Trophoblast cell (in vitro differentiated cells and primary cell): ENCODE measurements around the gene B4GALNT3.

Source experiments
- DNase-seq, 2 donors: peaks; one replicate each; pipeline ENCODE4 v3.0.0-alpha.2; 2016
- H2AFZ ChIP-seq: 2 replicates; pipeline ENCODE4 v1.6.1; 2013; ENCODE audit warnings: low read length, moderate library complexity, mild to moderate bottlenecking; ENCODE audit not compliant: insufficient read depth, poor library complexity
- H2AK5ac ChIP-seq: 2 replicates; pipeline ENCODE4 v1.6.1; 2013; ENCODE audit warnings: mild to moderate bottlenecking, low read length
- H2BK120ac ChIP-seq: 2 replicates; pipeline ENCODE4 v1.6.1; 2013; ENCODE audit warnings: low read length, mild to moderate bottlenecking, moderate library complexity; ENCODE audit not compliant: insufficient read depth, poor library complexity
- H2BK12ac ChIP-seq: 2 replicates; pipeline ENCODE4 v1.6.1; 2013; ENCODE audit warnings: mild to moderate bottlenecking, low read length, moderate library complexity
- H2BK5ac ChIP-seq: 2 replicates; pipeline ENCODE4 v1.6.1; 2013; ENCODE audit warnings: low read length, low read depth, moderate library complexity, mild to moderate bottlenecking; ENCODE audit not compliant: poor library complexity
- H3K14ac ChIP-seq: 2 replicates; pipeline ENCODE4 v1.6.1; 2013; ENCODE audit warnings: mild to moderate bottlenecking, low read length
- H3K18ac ChIP-seq: 2 replicates; pipeline ENCODE4 v1.6.1; 2013; ENCODE audit warnings: mild to moderate bottlenecking, low read length
- H3K23ac ChIP-seq: 2 replicates; pipeline ENCODE4 v1.6.1; 2013; ENCODE audit warnings: low read length
- H3K27ac ChIP-seq: 2 replicates; pipeline ENCODE4 v1.5.1; 2013; ENCODE audit warnings: low read depth, mild to moderate bottlenecking, inconsistent platforms, low read length, moderate library complexity
- H3K27me3 ChIP-seq: 2 replicates; pipeline ENCODE4 v1.6.1; 2013; ENCODE audit warnings: inconsistent platforms, mild to moderate bottlenecking, low read length, moderate library complexity; ENCODE audit not compliant: insufficient read depth
- H3K36me3 ChIP-seq, 2 experiments: 1 replicate in 1 of 2; 2 replicates in 1 of 2; pipeline ENCODE4 v1.6.1; 2013; ENCODE audit warnings: low read length in 2 of 2, mild to moderate bottlenecking in 2 of 2, moderate library complexity in 1 of 2; ENCODE audit not compliant: insufficient read depth in 2 of 2, control insufficient read depth in 1 of 2
- H3K4ac ChIP-seq: 2 replicates; pipeline ENCODE4 v1.6.1; 2013; ENCODE audit warnings: low read depth, mild to moderate bottlenecking, low read length, moderate library complexity
- H3K4me1 ChIP-seq, 2 experiments: 1 replicate in 1 of 2; 2 replicates in 1 of 2; pipeline ENCODE4 v1.6.1; 2013; ENCODE audit warnings: low read length in 2 of 2, mild to moderate bottlenecking in 2 of 2, moderate library complexity in 1 of 2; ENCODE audit not compliant: insufficient read depth in 2 of 2, control insufficient read depth in 1 of 2
- H3K4me2 ChIP-seq: 2 replicates; pipeline ENCODE4 v1.6.1; 2013; ENCODE audit warnings: inconsistent platforms, mild to moderate bottlenecking, low read length, moderate library complexity
- H3K4me3 ChIP-seq: 2 replicates; pipeline ENCODE4 v1.5.1; 2013; ENCODE audit warnings: mild to moderate bottlenecking, low read depth, low read length, inconsistent platforms
- H3K79me1 ChIP-seq: one replicate; pipeline ENCODE4 v1.6.1; 2013; ENCODE audit warnings: low read length
- H3K79me2 ChIP-seq: 2 replicates; pipeline ENCODE4 v1.6.1; 2013; ENCODE audit warnings: low read length, mild to moderate bottlenecking; ENCODE audit not compliant: control insufficient read depth, insufficient read depth, poor library complexity
- H3K9ac ChIP-seq: 2 replicates; pipeline ENCODE4 v1.6.1; 2013; ENCODE audit warnings: mild to moderate bottlenecking, low read length
- H3K9me3 ChIP-seq: 2 replicates; pipeline ENCODE4 v1.6.1; 2013; ENCODE audit warnings: low read depth, mild to moderate bottlenecking, control low read depth, inconsistent platforms, low read length; ENCODE audit not compliant: insufficient read depth
- H4K12ac ChIP-seq: 2 replicates; pipeline ENCODE4 v1.6.1; 2013; ENCODE audit warnings: low read depth, mild to moderate bottlenecking, low read length, moderate library complexity
- H4K8ac ChIP-seq: 2 replicates; pipeline ENCODE4 v1.6.1; 2013; ENCODE audit warnings: low read depth, mild to moderate bottlenecking, low read length, moderate library complexity
- H4K91ac ChIP-seq: one replicate; pipeline ENCODE4 v1.6.1; 2013; ENCODE audit warnings: low read depth, mild to moderate bottlenecking, low read length, moderate library complexity
- WGBS: extraction: QIAGEN DNeasy Blood & Tissue Kit; methylation state at CpG from one replicate; pipeline ENCODE4 v1.1.7; 2013; ENCODE audit warnings: missing lambda C conversion rate; ENCODE audit not compliant: insufficient read length, insufficient coverage; ENCODE audit errors: extremely low coverage; 5-methylcytosine and 5-hydroxymethylcytosine counted together

Gene B4GALNT3

GRCh38 chr12:593396-594270, 133.9 kb downstream of the B4GALNT3 start:
- no peak overlapping the region for H4K12ac ChIP-seq
- no peak overlapping the region for H3K18ac ChIP-seq
- H3K27ac ChIP-seq: no peak overlapping the region
- peaks cover 3 to 6% of the 10 kb centered on the region in 2 experiments for H3K4me1 ChIP-seq
- no peak for DNase-seq
- no peak overlapping the region for H2BK12ac ChIP-seq
- H3K79me1 ChIP-seq: no peaks in the 10 kb centered on the region
- H3K9ac ChIP-seq: no peak overlapping the region
- H2BK5ac ChIP-seq: no peak overlapping the region
- H2AK5ac ChIP-seq: no peak overlapping the region
- no peak overlapping the region for H3K4ac ChIP-seq
- H3K9me3 ChIP-seq: peaks cover 2% of the 10 kb centered on the region
- no peak overlapping the region for H3K23ac ChIP-seq
- H2BK120ac ChIP-seq: no peak overlapping the region
- WGBS: no CpG with 5 or more reads among the region's 7 CpGs
- H4K91ac ChIP-seq: no peak overlapping the region
- no peaks in the 10 kb centered on the region for H3K79me2 ChIP-seq
- H4K8ac ChIP-seq: no peak overlapping the region
- H3K36me3 ChIP-seq: no peaks in the 10 kb centered on the region
- no peak overlapping the region for H3K14ac ChIP-seq
- no peaks in the 10 kb centered on the region for H3K27me3 ChIP-seq
- H2AFZ ChIP-seq: no peak overlapping the region
- H3K4me2 ChIP-seq: no peak overlapping the region
- no peak overlapping the region for H3K4me3 ChIP-seq

GRCh38 chr12:597926-598568, 138.3 kb downstream of the B4GALNT3 start:
- Histone ChIP-seq H3K79me1 (no peaks in the 10 kb centered on the region), H3K14ac (no peak overlapping the region), H3K4ac (no peak overlapping the region), H3K79me2 (no peaks in the 10 kb centered on the region), H2AFZ (no peak overlapping the region), H4K91ac (no peak overlapping the region), H3K9me3 (peaks cover 2% of the 10 kb centered on the region), H2AK5ac (no peak overlapping the region), H3K36me3 (no peaks in the 10 kb centered on the region), H3K4me2 (no peak overlapping the region), H3K9ac (no peak overlapping the region), H3K27me3 (no peaks in the 10 kb centered on the region), H3K27ac (no peak overlapping the region), H3K4me3 (no peak overlapping the region), H2BK5ac (no peak overlapping the region), H2BK12ac (no peak overlapping the region), H3K18ac (no peak overlapping the region), H4K12ac (no peak overlapping the region), H3K4me1 (no peaks in the 10 kb centered on the region), H3K23ac (no peak overlapping the region), H4K8ac (no peak overlapping the region), H2BK120ac (no peak overlapping the region)
- WGBS: no CpG with 5 or more reads among the region's 13 CpGs
- no peak for DNase-seq

GRCh38 chr12:599756-600155, 140.0 kb downstream of the B4GALNT3 start:
- WGBS: no CpG with 5 or more reads among the region's 13 CpGs
- H3K36me3 ChIP-seq: no peaks in the 10 kb centered on the region
- no peak overlapping the region for H3K4me3 ChIP-seq
- no peak overlapping the region for H3K14ac ChIP-seq
- H3K4me1 ChIP-seq: peaks cover 0 to 2% of the 10 kb centered on the region in 2 experiments
- H3K27ac ChIP-seq: no peak overlapping the region
- no peak overlapping the region for H2AFZ ChIP-seq
- no peak overlapping the region for H2BK120ac ChIP-seq
- no peak overlapping the region for H4K12ac ChIP-seq
- no peak overlapping the region for H2AK5ac ChIP-seq
- H3K9ac ChIP-seq: no peak overlapping the region
- no peak overlapping the region for H4K91ac ChIP-seq
- H3K18ac ChIP-seq: no peak overlapping the region
- DNase-seq: no peak
- no peak overlapping the region for H2BK5ac ChIP-seq
- no peaks in the 10 kb centered on the region for H3K79me1 ChIP-seq
- no peak overlapping the region for H3K4ac ChIP-seq
- no peaks in the 10 kb centered on the region for H3K79me2 ChIP-seq
- H4K8ac ChIP-seq: no peak overlapping the region
- no peak overlapping the region for H3K4me2 ChIP-seq
- H3K9me3 ChIP-seq: peaks cover 2% of the 10 kb centered on the region
- H2BK12ac ChIP-seq: no peak overlapping the region
- H3K27me3 ChIP-seq: no peaks in the 10 kb centered on the region
- no peak overlapping the region for H3K23ac ChIP-seq

- no peak overlapping the region for H3K23ac ChIP-seq
- no CpG with 5 or more reads among the region's 7 CpGs for WGBS
Measured at GRCh38 chr12:601976-602699, 142.4 kb downstream of the B4GALNT3 start.

More at GRCh38 chr12:601976-602699, 142.4 kb downstream of the B4GALNT3 start:
- Histone ChIP-seq H2BK120ac (no peak overlapping the region), H4K8ac (no peak overlapping the region), H2BK5ac (no peak overlapping the region), H2AK5ac (no peak overlapping the region), H3K36me3 (no peaks in the 10 kb centered on the region), H3K27me3 (no peaks in the 10 kb centered on the region), H2AFZ (no peak overlapping the region), H3K79me1 (no peaks in the 10 kb centered on the region), H3K9me3 (peaks cover 2% of the 10 kb centered on the region), H3K4me2 (no peak overlapping the region), H3K4me3 (no peak overlapping the region), H4K91ac (no peak overlapping the region), H4K12ac (no peak overlapping the region), H3K18ac (no peak overlapping the region), H3K4me1 (peaks cover 0 to 2% of the 10 kb centered on the region in 2 experiments), H3K79me2 (no peaks in the 10 kb centered on the region), H3K9ac (no peak overlapping the region), H3K27ac (no peak overlapping the region), H3K14ac (no peak overlapping the region), H3K4ac (no peak overlapping the region), H2BK12ac (no peak overlapping the region)
- DNase-seq: no peak
